ENCODE data around the gene NCAM2.

DNA sequence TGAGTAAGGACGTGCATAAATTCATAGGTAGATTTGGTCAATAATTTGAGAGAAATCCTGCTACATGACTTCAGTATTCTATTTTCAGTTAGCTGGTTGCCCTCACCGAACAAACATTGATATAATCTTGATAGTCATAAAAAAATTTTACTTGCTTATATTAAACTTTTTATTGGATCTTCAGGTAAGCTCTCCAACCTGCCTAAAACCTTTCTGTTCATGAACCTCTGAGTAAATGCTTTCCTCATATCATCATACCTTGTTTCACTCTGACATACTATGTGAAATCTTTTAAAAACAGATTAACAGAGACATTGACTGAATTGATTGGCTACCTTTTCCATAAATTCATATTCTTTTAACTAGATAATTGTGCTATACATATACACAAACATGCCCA lies 299.0 kb downstream of the NCAM2 start:
- no peak for TF ChIP-seq POLR2A (IDR thresholded peaks at IDR 0.05)
- TF ChIP-seq, protein P1, sequence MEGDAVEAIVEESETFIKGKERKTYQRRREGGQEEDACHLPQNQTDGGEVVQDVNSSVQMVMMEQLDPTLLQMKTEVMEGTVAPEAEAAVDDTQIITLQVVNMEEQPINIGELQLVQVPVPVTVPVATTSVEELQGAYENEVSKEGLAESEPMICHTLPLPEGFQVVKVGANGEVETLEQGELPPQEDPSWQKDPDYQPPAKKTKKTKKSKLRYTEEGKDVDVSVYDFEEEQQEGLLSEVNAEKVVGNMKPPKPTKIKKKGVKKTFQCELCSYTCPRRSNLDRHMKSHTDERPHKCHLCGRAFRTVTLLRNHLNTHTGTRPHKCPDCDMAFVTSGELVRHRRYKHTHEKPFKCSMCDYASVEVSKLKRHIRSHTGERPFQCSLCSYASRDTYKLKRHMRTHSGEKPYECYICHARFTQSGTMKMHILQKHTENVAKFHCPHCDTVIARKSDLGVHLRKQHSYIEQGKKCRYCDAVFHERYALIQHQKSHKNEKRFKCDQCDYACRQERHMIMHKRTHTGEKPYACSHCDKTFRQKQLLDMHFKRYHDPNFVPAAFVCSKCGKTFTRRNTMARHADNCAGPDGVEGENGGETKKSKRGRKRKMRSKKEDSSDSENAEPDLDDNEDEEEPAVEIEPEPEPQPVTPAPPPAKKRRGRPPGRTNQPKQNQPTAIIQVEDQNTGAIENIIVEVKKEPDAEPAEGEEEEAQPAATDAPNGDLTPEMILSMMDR (IDR thresholded peaks at IDR 0.05): no peak

Measured in heart left ventricle (tissue), 13 donors.